ENCODE results near the gene PALD1.

- TF ChIP-seq REST (IDR thresholded peaks at IDR 0.05; ENCODE audit: unreplicated experiment) (no peak), CREB1 (CRISPR knock-in tag; IDR thresholded peaks at IDR 0.05; ENCODE audit: low read depth) (no peak)
Measured at GRCh38 chr10:70551466-70551865, 72.9 kb downstream of the PALD1 start.
